GM18868 (cell line): Measurements from ENCODE around the gene OTUD1.

ENCODE experiments used
- ATAC-seq: cut with Tn5 transposase; IDR thresholded peaks from one replicate; pipeline ENCODE4 v1.9.1; 2021; ENCODE audit warnings: mild to moderate bottlenecking, moderate library complexity; ENCODE audit not compliant: unreplicated experiment

The OTUD1 gene

GRCh38 chr10:23467012-23467411 is 28.1 kb downstream of the OTUD1 start:
- ATAC-seq = no peak

GRCh38 chr10:23467548-23467947 is 28.7 kb downstream of the OTUD1 start:
- no peak for ATAC-seq

GRCh38 chr10:23469596-23470237 is 30.8 kb downstream of the OTUD1 start:
- no peak for ATAC-seq

- no peak for ATAC-seq
These were observed 33.3 kb downstream of the OTUD1 start for GRCh38 chr10:23472181-23472580.

GRCh38 chr10:23474081-23474480 is 35.2 kb downstream of the OTUD1 start:
- ATAC-seq = no peak

- no peak for ATAC-seq
These were observed 35.8 kb downstream of the OTUD1 start for GRCh38 chr10:23474626-23475025.

GRCh38 chr10:23478570-23478969 is 39.7 kb downstream of the OTUD1 start:
- ATAC-seq = no peak

- ATAC-seq = no peak
These were observed 41.1 kb downstream of the OTUD1 start for GRCh38 chr10:23479798-23480473.

- no peak for ATAC-seq
These were observed 42.6 kb downstream of the OTUD1 start for GRCh38 chr10:23481363-23481961.

GRCh38 chr10:23490115-23490514 is 51.2 kb downstream of the OTUD1 start:
- no peak for ATAC-seq
